Measurements from ENCODE around the gene TPO.
"Not testable (repeated sequence)": the region's sequence is repeated elsewhere in the genome, so short reads cannot be mapped to it uniquely, and the experiment has no call there.

TPO gene

GRCh38 chr2:1556776-1557466, 143.7 kb downstream of the TPO start:
- DNase-seq (ENCODE audit: low read depth), result peak; percentile 66

- DNase-seq (ENCODE audit: low read depth), result no peak
Observed at GRCh38 chr2:1557467-1557820, 144.2 kb downstream of the TPO start.

GRCh38 chr2:1559589-1560175, 146.4 kb downstream of the TPO start:
- DNase-seq (ENCODE audit: low read depth), result no peak

- no peak for DNase-seq (ENCODE audit: low read depth)
Observed at GRCh38 chr2:1561259-1561658, 148.0 kb downstream of the TPO start.

- no peak for DNase-seq (ENCODE audit: low read depth)
Observed at GRCh38 chr2:1561811-1562421, 148.7 kb downstream of the TPO start.

GRCh38 chr2:1563084-1563857, 150.0 kb downstream of the TPO start:
- no peak for DNase-seq (ENCODE audit: low read depth)

- DNase-seq (ENCODE audit: low read depth), result no peak
Observed at GRCh38 chr2:1563943-1564891, 151.0 kb downstream of the TPO start.

GRCh38 chr2:1567556-1568344, 154.5 kb downstream of the TPO start:
- no peak for DNase-seq (ENCODE audit: low read depth)

- not testable (repeated sequence) for DNase-seq (ENCODE audit: low read depth)
Observed at GRCh38 chr2:1568345-1568668, 155.0 kb downstream of the TPO start.

- no peak for DNase-seq (ENCODE audit: low read depth)
Observed at GRCh38 chr2:1569879-1570450, 156.7 kb downstream of the TPO start.

- no peak for DNase-seq (ENCODE audit: low read depth)
Observed at GRCh38 chr2:1571477-1572417, 158.5 kb downstream of the TPO start.

GRCh38 chr2:1572638-1573037, 159.4 kb downstream of the TPO start:
- DNase-seq (ENCODE audit: low read depth), result peak; percentile 88

GRCh38 chr2:1577846-1578245, 164.6 kb downstream of the TPO start:
- DNase-seq (ENCODE audit: low read depth), result no peak

GRCh38 chr2:1581257-1581964, 168.1 kb downstream of the TPO start:
- DNase-seq (ENCODE audit: low read depth), result not testable (repeated sequence)

- no peak for DNase-seq (ENCODE audit: low read depth)
Observed at GRCh38 chr2:1581965-1582625, 168.8 kb downstream of the TPO start.

- no peak for DNase-seq (ENCODE audit: low read depth)
Observed at GRCh38 chr2:1582891-1583341, 169.7 kb downstream of the TPO start.

- DNase-seq (ENCODE audit: low read depth), result no peak
Observed at GRCh38 chr2:1584051-1584531, 170.8 kb downstream of the TPO start.
